ENCODE measurements around the gene SKI. TPM values are rescaled to one million over a fixed set of nuclear protein-coding genes. Genes with fewer than 3 reads are reported as not detected.
A peak's percentile ranks its signal among the peaks of the same experiment; 100 is the strongest.

The SKI gene
- total and polyA plus RNA-seq, 2 of the 8 experiments (the other 6 are each of a cell fraction or from before 2014, with no cell fraction given), result 8.3 to 87.6 TPM

- Histone ChIP-seq H3K36me3 (ENCODE audit: control insufficient read depth in 2 of 4, insufficient read depth in 4 of 4, low read length in 3 of 4) (peaks cover 6 to 17% (median 10%) of the 10 kb centered on the region in 4 experiments; a peak in 5 of 8 replicates), H4K5ac (ENCODE audit: insufficient read length, low read depth, low read length) (no peak overlapping the region), H3K23ac (ENCODE audit: insufficient read length) (no peak overlapping the region), H3K18ac (ENCODE audit: extremely low read depth, low read length) (no peak overlapping the region), H2BK15ac (ENCODE audit: low read length) (no peak overlapping the region), H2BK120ac (replicated peaks; ENCODE audit: low read depth, low read length) (no peak overlapping the region), H2BK5ac (ENCODE audit: low read depth, low read length) (no peak overlapping the region), H3K4me1 (replicated peaks in 1 of 4; ENCODE audit: control insufficient read depth in 3 of 4, insufficient read depth in 4 of 4, low read length in 3 of 4) (peaks cover 5 to 37% (median 26%) of the 10 kb centered on the region in 4 experiments), H3K4me3 (ENCODE audit: extremely low read depth in 1 of 4, insufficient read depth in 2 of 4, low read depth in 3 of 4, low read length in 4 of 4) (no peak overlapping the region), H2AK5ac (ENCODE audit: low read depth, low read length) (0 out of 2 replicates have a peak overlapping the region, but pooled peaks have one; percentile 24), H3K4ac (replicated peaks; ENCODE audit: insufficient read length, low read depth, low read length) (no peak overlapping the region), H3K79me2 (ENCODE audit: control insufficient read depth in 1 of 2, insufficient read depth in 2 of 2, low read length in 2 of 2) (no peaks in the 10 kb centered on the region), H2BK12ac (ENCODE audit: low read depth, low read length) (no peak overlapping the region; the same call in 1 of the 2 replicates), H4K20me1 (replicated peaks in 1 of 2; ENCODE audit: control insufficient read depth in 1 of 2, insufficient read depth in 2 of 2, low read length in 2 of 2) (peaks cover 2 to 4% of the 10 kb centered on the region in 2 experiments), H3K56ac (replicated peaks; ENCODE audit: insufficient read length, low read depth, low read length) (no peak overlapping the region), H3K4me2 (ENCODE audit: insufficient read depth in 1 of 2, low read depth in 2 of 2, low read length in 2 of 2) (no peak overlapping the region), H3K9me3 (ENCODE audit: insufficient read depth in 2 of 2, low read depth in 1 of 2, low read length in 1 of 2) (no peaks in the 10 kb centered on the region), H3K27ac (ENCODE audit: low read depth, low read length) (no peak overlapping the region), H4K91ac (replicated peaks; ENCODE audit: insufficient read length, low read length) (no peak overlapping the region), H2AFZ (ENCODE audit: low read length) (no peak overlapping the region), H4K8ac (ENCODE audit: extremely low read depth, insufficient read depth, low read length) (0 out of 2 replicates have a peak overlapping the region, but pooled peaks have one; percentile 62), H3K79me1 (ENCODE audit: low read depth, low read length) (peaks cover 3% of the 10 kb centered on the region; the same call in 1 of the 2 replicates), H2BK20ac (ENCODE audit: low read length) (no peak overlapping the region), H3K14ac (ENCODE audit: insufficient read length) (no peak overlapping the region), H3K23me2 (ENCODE audit: low read depth, low read length) (no peaks in the 10 kb centered on the region; the same call in 1 of the 2 replicates), H3K9ac (replicated peaks in 1 of 4; ENCODE audit: extremely low read depth in 1 of 4, low read depth in 3 of 4, low read length in 3 of 4) (no peak overlapping the region), H3K27me3 (replicated peaks in 1 of 4; ENCODE audit: control insufficient read depth in 3 of 4, extremely low read depth in 1 of 4, insufficient read depth in 3 of 4, low read length in 3 of 4) (no peaks in the 10 kb centered on the region)
- FAIRE-seq, result no peak
- WGBS, 2 experiments (ENCODE audit: extremely low coverage in 1 of 2, insufficient coverage in 1 of 2, insufficient read length in 1 of 2, insufficient replicate concordance in 2 of 2, low coverage in 1 of 2, low lambda C conversion rate in 2 of 2, missing lambda C conversion rate in 1 of 2), result 94% methylated on average over 7 of the region's 10 CpGs; no CpG with 5 or more reads in 1 of the 2 experiments
- ChIA-PET POLR2A (ENCODE audit: partially characterized antibody) (interaction anchor here (1.4 to 2.0 kb wide), 2 partner anchors 9 to 78 kb away, joined by 5 read pairs; no protein-coding TSS in a partner anchor), CTCF (ENCODE audit: partially characterized antibody) (interaction anchor here (0.9 to 4.1 kb wide), 18 partner anchors 9 to 367 kb away, joined by 3 to 23 read pairs (median 4); partner anchors contain the start of gene FAAP20)
- no peak for DNase-seq (ENCODE audit: low read depth in 1 of 2, low spot score in 2 of 2)
- TF ChIP-seq NRF1 (IDR thresholded peaks at IDR 0.05; ENCODE audit: low read depth, low read length) (no peak), EZH2 (IDR thresholded peaks at IDR 0.05; ENCODE audit: low read depth, low read length, severe bottlenecking) (no peak), CHD2 (IDR thresholded peaks at IDR 0.05; ENCODE audit: low read length) (no peak), RXRA (IDR thresholded peaks at IDR 0.05; ENCODE audit: insufficient read depth, low read depth, low read length) (no peak), MAX (IDR thresholded peaks at IDR 0.05) (no peak), TAF7 (optimal IDR thresholded peaks at IDR 0.05; ENCODE audit: borderline replicate concordance, low read depth, low read length) (no peak), KDM4A (IDR thresholded peaks at IDR 0.05; ENCODE audit: low read depth, low read length, severe bottlenecking) (no peak)
Measured at GRCh38 chr1:2312160-2312514, 84.0 kb downstream of the SKI start.

Measured in H1 (cell line).